Loucy (cell line): ENCODE measurements around the gene ARHGAP25.

Source experiments
- H2AFZ ChIP-seq: fragments of 200-600 bp; sonication (generic); 2 replicates; pipeline ENCODE4 v1.6.0; 2016; ENCODE audit warnings: antibody characterized with exemption, mild to moderate bottlenecking, low read length, moderate library complexity
- H3F3A ChIP-seq: fragments of 200-600 bp; 2 replicates; pipeline ENCODE4 v1.6.0; 2016; ENCODE audit warnings: antibody characterized with exemption, low read depth, mild to moderate bottlenecking
- H3K27me3 ChIP-seq: fragments of 200-600 bp; sonication (generic); 2 replicates; pipeline ENCODE4 v1.6.1; 2014; ENCODE audit warnings: low read length, mild to moderate bottlenecking; ENCODE audit not compliant: insufficient read depth, poor library complexity, severe bottlenecking
- H3K36me3 ChIP-seq: fragments of 200-600 bp; sonication (generic); 2 replicates; pipeline ENCODE4 v1.6.1; 2016; ENCODE audit warnings: low read length; ENCODE audit not compliant: insufficient read depth
- H3K4me1 ChIP-seq: fragments of 200-600 bp; sonication (generic); 2 replicates; pipeline ENCODE4 v1.5.1; 2014; ENCODE audit warnings: low read length, mild to moderate bottlenecking; ENCODE audit not compliant: insufficient read depth, poor library complexity, severe bottlenecking
- H3K4me2 ChIP-seq: fragments of 200-600 bp; sonication (generic); 2 replicates; pipeline ENCODE4 v1.6.0; 2014; ENCODE audit warnings: antibody characterized with exemption, low read length, low read depth, mild to moderate bottlenecking; ENCODE audit not compliant: poor library complexity, severe bottlenecking
- H3K4me3 ChIP-seq: fragments of 200-600 bp; sonication (generic); 2 replicates; pipeline ENCODE4 v1.5.1; 2014; ENCODE audit warnings: low read length, mild to moderate bottlenecking, mixed read lengths; ENCODE audit not compliant: poor library complexity, severe bottlenecking
- H3K79me2 ChIP-seq: fragments of 200-600 bp; sonication (generic); 2 replicates; pipeline ENCODE4 v1.6.1; 2014; ENCODE audit warnings: low read length; ENCODE audit not compliant: insufficient read depth
- H3K9ac ChIP-seq: fragments of 200-600 bp; sonication (generic); 2 replicates; pipeline ENCODE4 v1.6.0; 2014; ENCODE audit warnings: mild to moderate bottlenecking, low read depth, low read length, moderate library complexity; ENCODE audit not compliant: poor library complexity, severe bottlenecking
- H3K9me2 ChIP-seq: fragments of 200-600 bp; sonication (generic); replicated peaks from 2 replicates; pipeline ENCODE4 v1.6.1; 2016; ENCODE audit warnings: low read depth, low read length, mixed read lengths
- H3K9me3 ChIP-seq: fragments of 200-600 bp; sonication (generic); 2 replicates; pipeline ENCODE4 v1.6.1; 2014; ENCODE audit warnings: mild to moderate bottlenecking, antibody characterized with exemption, low read length, low read depth; ENCODE audit not compliant: insufficient read depth
- H4K20me1 ChIP-seq: fragments of 200-600 bp; sonication (generic); 2 replicates; pipeline ENCODE4 v1.6.0; 2014; ENCODE audit warnings: antibody characterized with exemption, low read length, mild to moderate bottlenecking; ENCODE audit not compliant: insufficient read depth, poor library complexity, severe bottlenecking
- EZH2phosphoT487 ChIP-seq: fragments of 200-600 bp; IDR thresholded peaks from 2 replicates; pipeline ENCODE4 v1.6.1; 2018; ENCODE audit warnings: antibody characterized with exemption, mild to moderate bottlenecking, moderate library complexity, borderline replicate concordance
- TF ChIP-seq, protein P1 (sequence below): fragments of 200-600 bp; sonication (generic); conservative IDR thresholded peaks from 2 replicates; pipeline ENCODE4 v1.5.1; 2014; ENCODE audit warnings: mild to moderate bottlenecking, antibody characterized with exemption, low read length

ARHGAP25 gene

GRCh38 chr2:68824831-68825230 lies 90.2 kb downstream of the ARHGAP25 start:
- TF ChIP-seq EZH2phosphoT487 = no peak
- TF ChIP-seq, protein P1, sequence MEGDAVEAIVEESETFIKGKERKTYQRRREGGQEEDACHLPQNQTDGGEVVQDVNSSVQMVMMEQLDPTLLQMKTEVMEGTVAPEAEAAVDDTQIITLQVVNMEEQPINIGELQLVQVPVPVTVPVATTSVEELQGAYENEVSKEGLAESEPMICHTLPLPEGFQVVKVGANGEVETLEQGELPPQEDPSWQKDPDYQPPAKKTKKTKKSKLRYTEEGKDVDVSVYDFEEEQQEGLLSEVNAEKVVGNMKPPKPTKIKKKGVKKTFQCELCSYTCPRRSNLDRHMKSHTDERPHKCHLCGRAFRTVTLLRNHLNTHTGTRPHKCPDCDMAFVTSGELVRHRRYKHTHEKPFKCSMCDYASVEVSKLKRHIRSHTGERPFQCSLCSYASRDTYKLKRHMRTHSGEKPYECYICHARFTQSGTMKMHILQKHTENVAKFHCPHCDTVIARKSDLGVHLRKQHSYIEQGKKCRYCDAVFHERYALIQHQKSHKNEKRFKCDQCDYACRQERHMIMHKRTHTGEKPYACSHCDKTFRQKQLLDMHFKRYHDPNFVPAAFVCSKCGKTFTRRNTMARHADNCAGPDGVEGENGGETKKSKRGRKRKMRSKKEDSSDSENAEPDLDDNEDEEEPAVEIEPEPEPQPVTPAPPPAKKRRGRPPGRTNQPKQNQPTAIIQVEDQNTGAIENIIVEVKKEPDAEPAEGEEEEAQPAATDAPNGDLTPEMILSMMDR = no peak
- H2AFZ ChIP-seq = no peak overlapping the region
- peaks cover 43% of the 10 kb centered on the region; the same call in 1 of the 2 replicates for H3K36me3 ChIP-seq
- H3K27me3 ChIP-seq = no peaks in the 10 kb centered on the region
- no peak overlapping the region for H3K9ac ChIP-seq
- peaks cover 3% of the 10 kb centered on the region; the same call in 1 of the 2 replicates for H3F3A ChIP-seq
- no peak overlapping the region for H3K4me3 ChIP-seq
- no peaks in the 10 kb centered on the region for H3K9me2 ChIP-seq
- peaks cover 27% of the 10 kb centered on the region for H3K4me1 ChIP-seq
- no peaks in the 10 kb centered on the region for H3K9me3 ChIP-seq
- no peak overlapping the region for H3K4me2 ChIP-seq
- no peaks in the 10 kb centered on the region for H3K79me2 ChIP-seq
- H4K20me1 ChIP-seq = no peaks in the 10 kb centered on the region

- Histone ChIP-seq H4K20me1 (no peaks in the 10 kb centered on the region), H3K9me2 (no peaks in the 10 kb centered on the region), H3K4me2 (no peak overlapping the region), H3K9me3 (no peaks in the 10 kb centered on the region), H3K36me3 (peaks cover 36% of the 10 kb centered on the region; the same call in 1 of the 2 replicates), H3K27me3 (no peaks in the 10 kb centered on the region), H3K4me1 (peaks cover 36% of the 10 kb centered on the region), H2AFZ (no peak overlapping the region), H3F3A (peaks cover 6% of the 10 kb centered on the region; the same call in 1 of the 2 replicates), H3K79me2 (no peaks in the 10 kb centered on the region), H3K9ac (no peak overlapping the region), H3K4me3 (no peak overlapping the region)
- TF ChIP-seq, protein P1 = no peak
- no peak for TF ChIP-seq EZH2phosphoT487
Observed at GRCh38 chr2:68825866-68826265, 91.3 kb downstream of the ARHGAP25 start.

DNA sequence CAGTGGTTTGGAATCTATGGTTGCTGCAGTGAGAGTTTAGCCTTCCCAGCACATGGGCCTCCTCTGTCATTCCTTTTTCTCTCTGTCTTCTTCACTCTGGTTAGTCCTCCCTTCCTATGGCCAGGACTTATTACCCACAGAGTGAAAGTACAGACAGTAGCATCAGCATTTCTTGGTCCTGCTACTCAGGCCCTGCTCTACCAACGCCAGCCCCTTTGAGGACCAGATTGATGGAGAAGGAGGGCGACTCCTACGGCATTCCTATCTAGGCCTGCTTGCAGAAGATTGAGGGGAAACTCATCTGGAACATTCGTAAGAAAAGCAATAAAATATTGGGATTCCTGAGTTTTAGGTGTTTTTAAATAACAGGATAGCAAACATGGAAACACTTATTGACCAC lies 93.1 kb downstream of the ARHGAP25 start:
- H3K4me3 ChIP-seq = no peak overlapping the region
- no peaks in the 10 kb centered on the region for H3K79me2 ChIP-seq
- peaks cover 6% of the 10 kb centered on the region; the same call in 1 of the 2 replicates for H3F3A ChIP-seq
- peaks cover 52% of the 10 kb centered on the region for H3K4me1 ChIP-seq
- H4K20me1 ChIP-seq = no peaks in the 10 kb centered on the region
- no peak overlapping the region for H3K9ac ChIP-seq
- no peaks in the 10 kb centered on the region for H3K27me3 ChIP-seq
- no peak overlapping the region for H3K4me2 ChIP-seq
- H3K9me2 ChIP-seq = no peaks in the 10 kb centered on the region
- H3K9me3 ChIP-seq = no peaks in the 10 kb centered on the region
- H3K36me3 ChIP-seq = peaks cover 26% of the 10 kb centered on the region; the same call in 1 of the 2 replicates
- no peak overlapping the region for H2AFZ ChIP-seq
- TF ChIP-seq, protein P1 = no peak
- no peak for TF ChIP-seq EZH2phosphoT487
